GM23338 (cell line): ENCODE data around the gene CUEDC1. TPM values are rescaled to one million over a fixed set of nuclear protein-coding genes. Genes with fewer than 3 reads are reported as not detected.

Source experiments
- ATAC-seq: fragments of 200-7000 bp; cut with Tn5 transposase; 3 replicates; pipeline ENCODE4 v1.9.1; 2020
- DNase-seq: peaks from one replicate; pipeline ENCODE4 v3.0.0-alpha.2; 2015; ENCODE audit warnings: low spot score
- H2AFZ ChIP-seq: fragments of 200-600 bp; sonication (generic); 2 replicates; pipeline ENCODE4 v1.8.0; 2016; ENCODE audit warnings: antibody characterized with exemption, mild to moderate bottlenecking, moderate library complexity
- H3F3A ChIP-seq: fragments of 200-600 bp; sonication (generic); replicated peaks from 2 replicates; pipeline ENCODE4 v1.8.0; 2017; ENCODE audit warnings: antibody characterized with exemption, mixed run types, low read depth
- H3K27ac ChIP-seq: fragments of 200-600 bp; sonication (generic); 2 replicates; pipeline ENCODE4 v1.6.1; 2016; ENCODE audit warnings: low read depth
- H3K27me3 ChIP-seq: fragments of 200-600 bp; sonication (generic); 2 replicates; pipeline ENCODE4 v1.8.0; 2016; ENCODE audit warnings: mild to moderate bottlenecking, mixed run types, moderate library complexity; ENCODE audit not compliant: insufficient read depth
- H3K36me3 ChIP-seq: fragments of 200-600 bp; sonication (generic); 2 replicates; pipeline ENCODE4 v1.8.0; 2016; ENCODE audit warnings: mild to moderate bottlenecking; ENCODE audit not compliant: insufficient read depth
- H3K4me1 ChIP-seq: fragments of 200-600 bp; sonication (generic); 2 replicates; pipeline ENCODE4 v1.8.0; 2016; ENCODE audit warnings: mild to moderate bottlenecking, moderate library complexity; ENCODE audit not compliant: insufficient read depth
- H3K4me2 ChIP-seq: fragments of 200-600 bp; sonication (generic); 2 replicates; pipeline ENCODE4 v1.7.1; 2017; ENCODE audit warnings: mixed run types
- H3K4me3 ChIP-seq: fragments of 200-600 bp; sonication (generic); 2 replicates; pipeline ENCODE4 v1.6.1; 2016; ENCODE audit warnings: mixed run types
- H3K79me2 ChIP-seq: fragments of 200-600 bp; sonication (generic); replicated peaks from 2 replicates; pipeline ENCODE4 v1.8.0; 2017; ENCODE audit warnings: mild to moderate bottlenecking; ENCODE audit not compliant: insufficient read depth
- H3K9me2 ChIP-seq: fragments of 200-600 bp; sonication (generic); 2 replicates; pipeline ENCODE4 v1.8.0; 2017; ENCODE audit not compliant: insufficient read depth
- H4K20me1 ChIP-seq: fragments of 200-600 bp; sonication (generic); replicated peaks from 2 replicates; pipeline ENCODE4 v1.8.0; 2017; ENCODE audit warnings: mild to moderate bottlenecking; ENCODE audit not compliant: insufficient read depth
- H3K27ac Mint-ChIP-seq: 2 replicates; pipeline ENCODE4 v1.8.0; 2020; ENCODE audit warnings: inconsistent platforms, mild to moderate bottlenecking, moderate library complexity, mixed read lengths
- H3K27me3 Mint-ChIP-seq: 3 replicates; pipeline ENCODE4 v1.8.0; 2022; ENCODE audit warnings: low read depth, mild to moderate bottlenecking, moderate library complexity, mixed read lengths, inconsistent platforms; ENCODE audit not compliant: insufficient read depth, poor library complexity
- H3K36me3 Mint-ChIP-seq: 3 replicates; pipeline ENCODE4 v1.8.0; 2021; ENCODE audit warnings: low read depth, mild to moderate bottlenecking, inconsistent platforms, moderate library complexity, mixed read lengths
- H3K4me1 Mint-ChIP-seq: 3 replicates; pipeline ENCODE4 v1.8.0; 2020; ENCODE audit warnings: mild to moderate bottlenecking, inconsistent platforms, mixed read lengths
- H3K4me3 Mint-ChIP-seq: 3 replicates; pipeline ENCODE4 v1.8.0; 2021; ENCODE audit warnings: moderate library complexity, mild to moderate bottlenecking, inconsistent platforms, mixed read lengths
- H3K9me3 Mint-ChIP-seq: 3 replicates; pipeline ENCODE4 v1.8.0; 2020; ENCODE audit warnings: moderate library complexity, mild to moderate bottlenecking, inconsistent platforms, mixed read lengths
- CTCF ChIP-seq, 2 experiments: fragments of 200-600 bp in 1 of 2; sonication (generic) in 1 of 2; conservative IDR thresholded peaks; 2 replicates each; pipeline versions ENCODE4 v1.5.1 to v1.6.1; 2016 to 2017; ENCODE audit warnings: antibody characterized with exemption in 2 of 2, low read depth in 2 of 2, mild to moderate bottlenecking in 2 of 2, moderate library complexity in 1 of 2
- JUNB ChIP-seq: IDR thresholded peaks from one replicate; pipeline ENCODE4 v1.6.1; 2016; ENCODE audit warnings: antibody characterized with exemption; ENCODE audit not compliant: unreplicated experiment
- NANOG ChIP-seq: IDR thresholded peaks from 2 replicates; pipeline ENCODE4 v1.6.1; 2016; ENCODE audit warnings: antibody characterized with exemption, borderline replicate concordance
- POLR2AphosphoS5 ChIP-seq: IDR thresholded peaks from 2 replicates; pipeline ENCODE4 v1.6.1; 2016; ENCODE audit warnings: antibody characterized with exemption, low read depth
- REST ChIP-seq: IDR thresholded peaks from one replicate; pipeline ENCODE4 v1.6.1; 2018; ENCODE audit warnings: antibody characterized with exemption; ENCODE audit not compliant: unreplicated experiment
- STAT1 ChIP-seq: IDR thresholded peaks from one replicate; pipeline ENCODE4 v1.6.1; 2016; ENCODE audit warnings: antibody characterized with exemption; ENCODE audit not compliant: unreplicated experiment
- ZNF114 ChIP-seq: fragments of 250-450 bp; sonication (Bioruptor Pico); IDR thresholded peaks from 2 replicates; pipeline ENCODE4 v1.5.0; 2020; ENCODE audit warnings: mild to moderate bottlenecking, moderate library complexity
- ZNF331 ChIP-seq: fragments of 250-450 bp; sonication (Bioruptor Pico); IDR thresholded peaks from 2 replicates; pipeline ENCODE4 v1.5.0; 2020; ENCODE audit warnings: low read depth, mild to moderate bottlenecking, moderate library complexity
- polyA plus RNA-seq: library from polyadenylated mRNA; unstranded; fragments of >200 nt; fragmentation: Nextera tagmentation; extraction: Ambion mirVana; gene quantifications from 2 replicates; pipeline ENCODE4 v1.2.1, GENCODE V29; 2016
- total RNA-seq: library from RNA; depleted of rRNA; stranded (reverse); fragments of >200 nt; shearing (Covaris generic); gene quantifications from 2 replicates; pipeline ENCODE4 v1.2.3, GENCODE V29; 2014
- TF ChIP-seq, protein P1 (sequence below): IDR thresholded peaks from 2 replicates; pipeline ENCODE4 v1.6.1; 2016; ENCODE audit warnings: antibody characterized with exemption

CUEDC1 gene
- total and polyA plus RNA-seq, 2 experiments from 2014 or later, result 3.0 to 7.7 TPM

DNA sequence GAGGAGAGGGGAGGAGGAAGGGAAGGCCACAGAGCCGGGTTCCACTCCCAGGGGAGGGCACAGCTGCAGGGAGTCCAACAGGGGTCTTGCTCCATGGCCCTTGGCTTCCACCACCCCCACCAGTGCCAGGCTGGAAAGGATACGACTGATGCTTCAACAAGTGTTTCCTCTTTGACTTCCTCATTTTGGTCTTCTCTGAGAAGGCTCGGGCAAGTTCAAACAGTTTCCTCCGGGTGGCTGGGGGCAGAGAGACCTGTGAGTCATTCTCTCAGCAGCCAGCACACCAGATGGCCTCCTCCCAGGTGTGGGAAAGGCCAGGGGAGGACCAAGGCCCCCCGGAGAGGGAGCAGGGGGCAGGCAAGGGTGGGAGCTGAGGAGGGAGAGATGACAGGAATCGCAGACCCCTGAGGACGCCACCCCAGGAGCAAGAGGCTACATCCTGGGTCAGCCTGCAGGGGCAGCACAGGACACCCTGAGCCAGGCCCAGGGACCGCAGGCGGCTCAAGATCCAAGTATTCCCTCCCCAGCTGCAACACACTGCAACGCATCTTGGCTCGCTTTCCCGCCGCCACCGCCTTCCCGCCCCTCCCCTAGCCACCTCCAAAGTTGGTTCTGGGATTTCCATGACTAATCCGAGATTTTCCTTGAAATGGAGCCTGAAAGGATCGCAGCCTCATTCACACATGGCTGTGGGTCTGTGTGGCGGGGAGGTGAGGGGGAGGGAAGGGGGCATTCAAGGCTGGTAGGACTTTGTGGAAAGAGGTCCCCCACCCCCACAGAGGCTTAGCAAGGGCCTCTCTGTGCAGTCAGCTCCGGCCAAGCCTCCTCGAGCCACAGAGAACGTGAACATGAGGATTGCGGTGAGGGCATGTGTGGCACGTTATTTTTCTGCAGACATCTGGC is 87.0 kb downstream of the CUEDC1 start:
- no peaks in the 10 kb centered on the region for H3K9me3 Mint-ChIP-seq
- H3K27me3 ChIP-seq, result 0 out of 2 replicates have a peak, but pooled peaks cover under 1% of the 10 kb centered on the region
- no peak overlapping the region for H3K4me3 ChIP-seq
- peaks cover 9% of the 10 kb centered on the region for H3K27me3 Mint-ChIP-seq
- no peak for TF ChIP-seq POLR2AphosphoS5
- peak; percentile 54 to 64 for TF ChIP-seq CTCF (conservative IDR thresholded peaks at IDR 0.05; ENCODE audit: low read depth in 2 of 2)
- H3K36me3 ChIP-seq, result no peaks in the 10 kb centered on the region; the same call in 1 of the 2 replicates
- H3K36me3 Mint-ChIP-seq, result peaks cover 24% of the 10 kb centered on the region
- H3K27ac ChIP-seq, result no peak overlapping the region
- H3F3A ChIP-seq, result no peaks in the 10 kb centered on the region
- no peaks in the 10 kb centered on the region for H3K79me2 ChIP-seq
- no peak overlapping the region; the same call in 1 of the 2 replicates for H3K4me2 ChIP-seq
- peaks cover 51% of the 10 kb centered on the region for H3K4me1 Mint-ChIP-seq
- DNase-seq (peak; percentile 86), ATAC-seq (peak; percentile 92)
- no peak overlapping the region; the same call in 2 of the 3 replicates for H3K4me3 Mint-ChIP-seq
- peaks cover 32% of the 10 kb centered on the region for H3K4me1 ChIP-seq
- no peaks in the 10 kb centered on the region for H4K20me1 ChIP-seq
- no peaks in the 10 kb centered on the region for H3K9me2 ChIP-seq
- H2AFZ ChIP-seq, result peak overlapping the region; percentile 63; the same call in 1 of the 2 replicates
- 0 out of 2 replicates have a peak overlapping the region, but pooled peaks have one; percentile 56 for H3K27ac Mint-ChIP-seq

DNA sequence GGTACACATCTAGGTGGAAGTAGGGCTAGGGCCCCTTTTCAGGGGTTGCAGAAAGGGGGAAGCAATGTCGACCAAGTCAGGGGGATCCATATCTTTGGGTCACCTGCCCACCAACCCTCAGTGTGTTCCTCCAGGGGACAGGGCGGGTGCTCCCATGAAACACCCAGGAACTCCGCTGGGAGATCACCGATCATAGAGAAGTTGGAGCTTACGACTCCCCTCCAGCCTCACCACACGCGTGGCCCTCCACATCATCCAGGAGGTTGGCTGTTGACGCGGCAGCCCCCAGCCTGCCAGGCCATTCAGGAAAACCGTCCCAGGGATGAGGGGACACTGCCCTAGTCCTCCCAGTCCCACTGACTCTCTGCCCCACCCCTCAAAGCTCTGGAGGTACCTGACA is 88.1 kb downstream of the CUEDC1 start:
- no peak overlapping the region for H3K4me2 ChIP-seq

GRCh38 chr17:57866723-57867122 is 88.5 kb downstream of the CUEDC1 start:
- Mint-ChIP-seq H3K27me3 (peaks cover 24% of the 10 kb centered on the region), H3K4me1 (peaks cover 47% of the 10 kb centered on the region), H3K36me3 (peaks cover 20% of the 10 kb centered on the region), H3K9me3 (no peaks in the 10 kb centered on the region), H3K4me3 (no peak overlapping the region), H3K27ac (no peak overlapping the region)
- ATAC-seq (no peak), DNase-seq (no peak)
- H3F3A ChIP-seq, result peaks cover 6% of the 10 kb centered on the region; the same call in 1 of the 2 replicates
- peaks cover 14% of the 10 kb centered on the region for H3K27me3 ChIP-seq
- H3K27ac ChIP-seq, result no peak overlapping the region
- H3K4me3 ChIP-seq, result no peak overlapping the region
- no peak overlapping the region for H2AFZ ChIP-seq
- H4K20me1 ChIP-seq, result no peaks in the 10 kb centered on the region
- no peaks in the 10 kb centered on the region for H3K9me2 ChIP-seq
- no peaks in the 10 kb centered on the region; the same call in 1 of the 2 replicates for H3K36me3 ChIP-seq
- peaks cover 36% of the 10 kb centered on the region for H3K4me1 ChIP-seq
- H3K79me2 ChIP-seq, result no peaks in the 10 kb centered on the region
- no peak overlapping the region for H3K4me2 ChIP-seq
- TF ChIP-seq CTCF (conservative IDR thresholded peaks at IDR 0.05; ENCODE audit: low read depth in 2 of 2) (no peak), ZNF331 (CRISPR knock-in tag) (no peak), REST (no peak), ZNF114 (CRISPR knock-in tag) (no peak), STAT1 (no peak), JUNB (no peak)
- TF ChIP-seq, protein P1, sequence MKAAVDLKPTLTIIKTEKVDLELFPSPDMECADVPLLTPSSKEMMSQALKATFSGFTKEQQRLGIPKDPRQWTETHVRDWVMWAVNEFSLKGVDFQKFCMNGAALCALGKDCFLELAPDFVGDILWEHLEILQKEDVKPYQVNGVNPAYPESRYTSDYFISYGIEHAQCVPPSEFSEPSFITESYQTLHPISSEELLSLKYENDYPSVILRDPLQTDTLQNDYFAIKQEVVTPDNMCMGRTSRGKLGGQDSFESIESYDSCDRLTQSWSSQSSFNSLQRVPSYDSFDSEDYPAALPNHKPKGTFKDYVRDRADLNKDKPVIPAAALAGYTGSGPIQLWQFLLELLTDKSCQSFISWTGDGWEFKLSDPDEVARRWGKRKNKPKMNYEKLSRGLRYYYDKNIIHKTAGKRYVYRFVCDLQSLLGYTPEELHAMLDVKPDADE, result no peak

More for the DNA sequence above, 88.1 kb downstream of the CUEDC1 start:
- Histone ChIP-seq H3K79me2 (no peaks in the 10 kb centered on the region), H3K9me2 (no peaks in the 10 kb centered on the region), H3K4me1 (peaks cover 40% of the 10 kb centered on the region), H3K4me3 (no peak overlapping the region), H3K27ac (no peak overlapping the region), H3F3A (peaks cover 5% of the 10 kb centered on the region; the same call in 1 of the 2 replicates), H4K20me1 (no peaks in the 10 kb centered on the region), H3K27me3 (peaks cover 10% of the 10 kb centered on the region), H2AFZ (no peak overlapping the region), H3K36me3 (no peaks in the 10 kb centered on the region; the same call in 1 of the 2 replicates)
- ATAC-seq (no peak), DNase-seq (no peak)
- H3K36me3 Mint-ChIP-seq, result peaks cover 20% of the 10 kb centered on the region
- TF ChIP-seq NANOG, result no peak
- no peak overlapping the region for H3K4me3 Mint-ChIP-seq
- H3K9me3 Mint-ChIP-seq, result no peaks in the 10 kb centered on the region
- no peak overlapping the region for H3K27ac Mint-ChIP-seq
- peaks cover 51% of the 10 kb centered on the region for H3K4me1 Mint-ChIP-seq
- peaks cover 21% of the 10 kb centered on the region for H3K27me3 Mint-ChIP-seq
